ENCODE data around the gene ATP2B2. TPM values are rescaled to one million over a fixed set of nuclear protein-coding genes. Genes with fewer than 3 reads are reported as not detected.

ATP2B2 gene
- polyA plus RNA-seq, 3 donors: not detected

DNA sequence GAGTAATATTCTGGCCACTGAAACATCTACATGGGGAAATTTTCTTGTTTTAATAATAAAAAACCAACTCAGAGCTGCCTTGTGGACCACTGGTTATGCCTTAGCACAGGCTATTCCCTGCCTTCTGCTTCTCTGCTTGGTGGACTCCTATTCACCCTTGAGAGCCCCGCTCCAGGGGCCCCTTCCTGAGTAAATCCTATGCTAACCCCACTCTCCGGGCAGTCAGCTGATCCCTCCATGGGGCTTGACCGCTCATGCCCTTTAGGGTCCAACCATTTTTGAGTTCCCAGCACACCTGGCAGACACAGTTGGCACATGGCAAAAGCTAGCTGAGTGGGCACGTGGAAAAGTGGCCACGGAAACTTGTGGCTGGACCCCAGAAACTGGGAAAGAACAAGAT lies 38.2 kb downstream of the ATP2B2 start:
- DNase-seq: no peak
- Mint-ChIP-seq H3K27me3 (ENCODE audit: low read depth in 3 of 3) (peaks cover 5 to 20% (median 8%) of the 10 kb centered on the region in 3 donors), H3K27ac (no peak overlapping the region), H3K4me3 (no peak overlapping the region), H3K36me3 (no peaks in the 10 kb centered on the region), H3K9me3 (no peaks in the 10 kb centered on the region), H3K4me1 (peaks cover 5% of the 10 kb centered on the region)
- Histone ChIP-seq H4K20me1 (ENCODE audit: insufficient read depth, low read length) (no peaks in the 10 kb centered on the region), H3K9ac (ENCODE audit: insufficient read depth, low read length, poor library complexity, severe bottlenecking) (no peak overlapping the region), H3K79me2 (ENCODE audit: insufficient read depth, low read length) (no peaks in the 10 kb centered on the region), H3K4me2 (replicated peaks; ENCODE audit: extremely low read depth, low read length, poor library complexity, severe bottlenecking) (no peak overlapping the region), H3K9me3 (replicated peaks in 1 of 2; ENCODE audit: control insufficient read depth in 1 of 2, insufficient read depth in 1 of 2, low read length in 2 of 2) (no peaks in the 10 kb centered on the region), H3K27me3 (ENCODE audit: control insufficient read depth in 2 of 2, insufficient read depth in 2 of 2, low read length in 2 of 2) (peaks cover 0 to 6% of the 10 kb centered on the region in 2 donors), H3K4me3 (replicated peaks in 1 of 3; ENCODE audit: low read depth in 2 of 3, low read length in 3 of 3) (no peak overlapping the region), H3K27ac (ENCODE audit: low read depth in 1 of 2, low read length in 2 of 2) (no peak overlapping the region), H2AFZ (ENCODE audit: insufficient read depth, low read depth, low read length, poor library complexity, severe bottlenecking) (no peak overlapping the region), H3K4me1 (ENCODE audit: control insufficient read depth in 1 of 2, insufficient read depth in 2 of 2, low read length in 2 of 2) (no peaks in the 10 kb centered on the region), H3K36me3 (replicated peaks in 1 of 2; ENCODE audit: control insufficient read depth in 1 of 2, insufficient read depth in 2 of 2, low read length in 2 of 2) (no peaks in the 10 kb centered on the region)
- TF ChIP-seq, protein P1, sequence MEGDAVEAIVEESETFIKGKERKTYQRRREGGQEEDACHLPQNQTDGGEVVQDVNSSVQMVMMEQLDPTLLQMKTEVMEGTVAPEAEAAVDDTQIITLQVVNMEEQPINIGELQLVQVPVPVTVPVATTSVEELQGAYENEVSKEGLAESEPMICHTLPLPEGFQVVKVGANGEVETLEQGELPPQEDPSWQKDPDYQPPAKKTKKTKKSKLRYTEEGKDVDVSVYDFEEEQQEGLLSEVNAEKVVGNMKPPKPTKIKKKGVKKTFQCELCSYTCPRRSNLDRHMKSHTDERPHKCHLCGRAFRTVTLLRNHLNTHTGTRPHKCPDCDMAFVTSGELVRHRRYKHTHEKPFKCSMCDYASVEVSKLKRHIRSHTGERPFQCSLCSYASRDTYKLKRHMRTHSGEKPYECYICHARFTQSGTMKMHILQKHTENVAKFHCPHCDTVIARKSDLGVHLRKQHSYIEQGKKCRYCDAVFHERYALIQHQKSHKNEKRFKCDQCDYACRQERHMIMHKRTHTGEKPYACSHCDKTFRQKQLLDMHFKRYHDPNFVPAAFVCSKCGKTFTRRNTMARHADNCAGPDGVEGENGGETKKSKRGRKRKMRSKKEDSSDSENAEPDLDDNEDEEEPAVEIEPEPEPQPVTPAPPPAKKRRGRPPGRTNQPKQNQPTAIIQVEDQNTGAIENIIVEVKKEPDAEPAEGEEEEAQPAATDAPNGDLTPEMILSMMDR (IDR thresholded peaks at IDR 0.05): no peak
- WGBS (ENCODE audit: insufficient coverage): 87% methylated on average over 5 of the region's 5 CpGs
- intact Hi-C loops (cut with micrococcal nuclease): no loop called here

DNA sequence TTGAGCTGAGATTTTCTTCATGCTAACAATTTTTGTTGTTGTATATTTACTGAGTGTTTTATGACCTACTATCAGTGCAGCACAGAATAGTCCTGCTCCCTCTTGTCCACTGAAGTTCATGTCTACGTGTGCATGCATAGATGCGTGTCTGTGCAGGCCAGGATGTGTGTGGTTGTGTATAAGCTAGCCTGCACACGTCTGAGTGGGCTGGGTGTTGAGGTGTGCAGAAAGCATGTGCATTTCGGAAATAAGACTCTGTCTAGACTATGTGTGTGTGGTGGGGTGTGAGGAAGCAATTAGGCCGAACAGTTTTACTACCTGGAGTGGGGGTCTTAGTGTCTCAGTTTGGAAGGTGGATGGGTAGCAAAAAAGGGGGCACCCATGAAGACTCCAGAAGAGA lies 39.2 kb downstream of the ATP2B2 start:
- TF ChIP-seq, protein P1 (IDR thresholded peaks at IDR 0.05): no peak
- H3K9ac ChIP-seq (ENCODE audit: insufficient read depth, low read length, poor library complexity, severe bottlenecking): no peak overlapping the region
- H4K20me1 ChIP-seq (ENCODE audit: insufficient read depth, low read length): no peaks in the 10 kb centered on the region
- no peak overlapping the region for H3K27ac ChIP-seq (ENCODE audit: low read depth in 1 of 2, low read length in 2 of 2)
- peaks cover 0 to 4% of the 10 kb centered on the region in 2 donors for H3K27me3 ChIP-seq (ENCODE audit: control insufficient read depth in 2 of 2, insufficient read depth in 2 of 2, low read length in 2 of 2)
- WGBS (ENCODE audit: insufficient coverage): 88% methylated on average over 5 of the region's 5 CpGs
- no peak overlapping the region for H3K4me2 ChIP-seq (replicated peaks; ENCODE audit: extremely low read depth, low read length, poor library complexity, severe bottlenecking)
- H3K4me1 ChIP-seq (ENCODE audit: control insufficient read depth in 1 of 2, insufficient read depth in 2 of 2, low read length in 2 of 2): no peaks in the 10 kb centered on the region
- Mint-ChIP-seq H3K36me3 (no peaks in the 10 kb centered on the region), H3K9me3 (no peaks in the 10 kb centered on the region), H3K4me1 (peaks cover 2% of the 10 kb centered on the region), H3K4me3 (no peak overlapping the region), H3K27me3 (ENCODE audit: low read depth in 3 of 3) (peaks cover 3 to 14% (median 7%) of the 10 kb centered on the region in 3 donors), H3K27ac (peak overlapping the region in 1 of 7 donors; percentile 61)
- no peak for DNase-seq
- no peaks in the 10 kb centered on the region for H3K36me3 ChIP-seq (replicated peaks in 1 of 2; ENCODE audit: control insufficient read depth in 1 of 2, insufficient read depth in 2 of 2, low read length in 2 of 2)
- no peaks in the 10 kb centered on the region for H3K79me2 ChIP-seq (ENCODE audit: insufficient read depth, low read length)
- H3K9me3 ChIP-seq (replicated peaks in 1 of 2; ENCODE audit: control insufficient read depth in 1 of 2, insufficient read depth in 1 of 2, low read length in 2 of 2): no peaks in the 10 kb centered on the region
- H2AFZ ChIP-seq (ENCODE audit: insufficient read depth, low read depth, low read length, poor library complexity, severe bottlenecking): no peak overlapping the region
- intact Hi-C loops (cut with micrococcal nuclease): no loop called here
- no peak overlapping the region for H3K4me3 ChIP-seq (replicated peaks in 1 of 3; ENCODE audit: low read depth in 2 of 3, low read length in 3 of 3)
